ENCODE data around the gene SERPINB6. TPM values are rescaled to one million over a fixed set of nuclear protein-coding genes. Genes with fewer than 3 reads are reported as not detected.

The SERPINB6 gene
- total and polyA plus RNA-seq, 9 of the 15 experiments (the other 6 are each of a cell fraction or from before 2014, with no cell fraction given): 86.6 to 211 (median 143) TPM

GRCh38 chr6:2998998-2999617, 27.7 kb upstream of the SERPINB6 start (continued):
- TF ChIP-seq STAG1 (CRISPR knock-in tag; IDR thresholded peaks at IDR 0.05; ENCODE audit: borderline replicate concordance) (no peak), GABPA (tag; conservative IDR thresholded peaks at IDR 0.05; ENCODE audit: low read depth) (peak; percentile 18), PHF20 (IDR thresholded peaks at IDR 0.05; ENCODE audit: partially characterized antibody) (no peak), RAD21 (CRISPR knock-in tag; conservative IDR thresholded peaks at IDR 0.05 in 1 of 2, IDR thresholded peaks at IDR 0.05 in 1 of 2) (0 out of 4 replicates have a peak, but pooled peaks of 1 of the 2 experiments have one; percentile 7), SP1 (CRISPR knock-in tag; IDR thresholded peaks at IDR 0.05) (peak; percentile 42; the same call in 1 of the 2 replicates), RBFOX2 (IDR thresholded peaks at IDR 0.05; ENCODE audit: low read depth, low read length) (no peak), SMARCA5 (IDR thresholded peaks at IDR 0.05) (0 out of 2 replicates have a peak, but pooled peaks have one; percentile 26), DDX20 (tag; IDR thresholded peaks at IDR 0.05; ENCODE audit: low read depth) (no peak), SMC3 (conservative IDR thresholded peaks at IDR 0.05; ENCODE audit: insufficient read depth, low read depth, low read length) (no peak), NR2C1 (IDR thresholded peaks at IDR 0.05) (no peak), NR2C1 (tag; IDR thresholded peaks at IDR 0.05) (peak; percentile 65), TOE1 (IDR thresholded peaks at IDR 0.05; ENCODE audit: borderline replicate concordance) (0 out of 2 replicates have a peak, but pooled peaks have one; percentile 28), TOE1 (CRISPR knock-in tag; IDR thresholded peaks at IDR 0.05; ENCODE audit: borderline replicate concordance, low read depth) (no peak), RREB1 (CRISPR knock-in tag; IDR thresholded peaks at IDR 0.05) (0 out of 2 replicates have a peak, but pooled peaks have one; percentile 13), ZNF217 (CRISPR knock-in tag; IDR thresholded peaks at IDR 0.05) (no peak), YY1 (IDR thresholded peaks at IDR 0.05; ENCODE audit: borderline replicate concordance in 1 of 3, control insufficient read depth in 1 of 3, extremely low read depth in 1 of 3, insufficient read depth in 3 of 3, insufficient read length in 1 of 3, insufficient replicate concordance in 2 of 3, low read depth in 1 of 3, low read length in 2 of 3) (peak in 1 of 3 experiments; percentile 4), KDM4B (IDR thresholded peaks at IDR 0.05; ENCODE audit: borderline replicate concordance in 2 of 2, low read depth in 1 of 2) (no peak), FOSL1 (tag; conservative IDR thresholded peaks at IDR 0.05) (0 out of 2 replicates have a peak, but pooled peaks have one; percentile 20), MTA3 (IDR thresholded peaks at IDR 0.05; ENCODE audit: borderline replicate concordance) (peak; percentile 6; the same call in 1 of the 2 replicates), SMARCA4 (IDR thresholded peaks at IDR 0.05) (peak; percentile 32; the same call in 1 of the 2 replicates)
- TF ChIP-seq, protein P1, sequence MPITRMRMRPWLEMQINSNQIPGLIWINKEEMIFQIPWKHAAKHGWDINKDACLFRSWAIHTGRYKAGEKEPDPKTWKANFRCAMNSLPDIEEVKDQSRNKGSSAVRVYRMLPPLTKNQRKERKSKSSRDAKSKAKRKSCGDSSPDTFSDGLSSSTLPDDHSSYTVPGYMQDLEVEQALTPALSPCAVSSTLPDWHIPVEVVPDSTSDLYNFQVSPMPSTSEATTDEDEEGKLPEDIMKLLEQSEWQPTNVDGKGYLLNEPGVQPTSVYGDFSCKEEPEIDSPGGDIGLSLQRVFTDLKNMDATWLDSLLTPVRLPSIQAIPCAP (CRISPR knock-in tag; IDR thresholded peaks at IDR 0.05; ENCODE audit: borderline replicate concordance): 0 out of 2 replicates have a peak, but pooled peaks have one; percentile 59

All from K562 (cell line).